PC-3 (cell line): ENCODE data around the gene GADD45G. TPM values are rescaled to one million over a fixed set of nuclear protein-coding genes. Genes with fewer than 3 reads are reported as not detected.

Experiments used
- ATAC-seq: fragments of 200-7000 bp; cut with Tn5 transposase; 2 replicates; pipeline ENCODE4 v1.9.1; 2020; ENCODE audit warnings: mild to moderate bottlenecking, moderate library complexity
- BruUV-seq: library from RNA; stranded (reverse); fragments of 400-500 nt; replicated peaks from 2 replicates; lab custom pipeline; 2021; lab: Mats Ljungman, UMichigan
- CTCF ChIA-PET: fragments of 300-600 bp; sonication (Branson Sonifier 250); formaldehyde crosslinking; loops from one replicate; lab custom pipeline; 2022; ENCODE audit warnings: antibody characterized with exemption; lab: Charles Lee
- POLR2A ChIA-PET: fragments of 300-600 bp; sonication (Branson Sonifier 250); formaldehyde crosslinking; loops from one replicate; lab custom pipeline; 2022; ENCODE audit warnings: antibody characterized with exemption; ENCODE audit not compliant: unreplicated experiment; lab: Charles Lee
- DNase-seq: peaks from one replicate; pipeline ENCODE4 v3.0.0-alpha.2; 2015
- H2AFZ ChIP-seq: fragments of 300-600 bp; sonication (generic); 2 replicates; pipeline ENCODE4 v1.6.0; 2016; ENCODE audit warnings: antibody characterized with exemption, low read length
- H3F3A ChIP-seq: fragments of 300-600 bp; sonication (generic); one replicate; pipeline ENCODE4 v1.6.0; 2017; ENCODE audit warnings: antibody characterized with exemption, low read length, control low read depth, mild to moderate bottlenecking; ENCODE audit not compliant: unreplicated experiment
- H3K27ac ChIP-seq: fragments of 300-600 bp; sonication (generic); 2 replicates; pipeline ENCODE4 v1.5.1; 2016; ENCODE audit warnings: mild to moderate bottlenecking, low read length
- H3K27me3 ChIP-seq: fragments of 300-600 bp; sonication (generic); 2 replicates; pipeline ENCODE4 v1.6.1; 2016; ENCODE audit warnings: low read length, mixed read lengths
- H3K36me3 ChIP-seq: fragments of 300-600 bp; sonication (generic); 2 replicates; pipeline ENCODE4 v1.6.1; 2016; ENCODE audit warnings: low read depth, mixed run types, low read length, mixed read lengths
- H3K4me1 ChIP-seq: fragments of 300-600 bp; sonication (generic); 2 replicates; pipeline ENCODE4 v1.5.1; 2016; ENCODE audit warnings: low read length; ENCODE audit not compliant: insufficient read depth
- H3K4me2 ChIP-seq: fragments of 300-600 bp; sonication (generic); 2 replicates; pipeline ENCODE4 v1.6.0; 2016; ENCODE audit warnings: low read length
- H3K4me3 ChIP-seq: fragments of 300-600 bp; sonication (generic); 2 replicates; pipeline ENCODE4 v1.5.1; 2016; ENCODE audit warnings: mild to moderate bottlenecking, low read length, mixed read lengths
- H3K79me2 ChIP-seq: fragments of 300-600 bp; sonication (generic); 2 replicates; pipeline ENCODE4 v1.6.1; 2017; ENCODE audit warnings: low read length, mixed read lengths
- H3K9ac ChIP-seq: fragments of 300-600 bp; sonication (generic); 2 replicates; pipeline ENCODE4 v1.6.0; 2016; ENCODE audit warnings: mild to moderate bottlenecking, low read length
- H3K9me2 ChIP-seq: fragments of 300-600 bp; sonication (generic); replicated peaks from 2 replicates; pipeline ENCODE4 v1.6.1; 2016; ENCODE audit warnings: mixed run types, low read length, mixed read lengths
- H3K9me3 ChIP-seq: fragments of 300-600 bp; sonication (generic); 2 replicates; pipeline ENCODE4 v1.6.1; 2016; ENCODE audit warnings: low read length, mixed read lengths
- H4K20me1 ChIP-seq: fragments of 300-600 bp; sonication (generic); 2 replicates; pipeline ENCODE4 v1.6.1; 2016; ENCODE audit warnings: low read length, mixed read lengths
- EZH2 ChIP-seq: fragments of 300-600 bp; sonication (generic); IDR thresholded peaks from one replicate; pipeline ENCODE4 v1.6.1; 2017; ENCODE audit warnings: antibody characterized with exemption, mild to moderate bottlenecking, low read length; ENCODE audit not compliant: unreplicated experiment
- EZH2phosphoT487 ChIP-seq: fragments of 300-600 bp; sonication (generic); IDR thresholded peaks from 2 replicates; pipeline ENCODE4 v1.6.1; 2018; ENCODE audit warnings: mild to moderate bottlenecking, antibody characterized with exemption, low read length, borderline replicate concordance
- intact Hi-C: fragments of 100-400 bp; cut with micrococcal nuclease; formaldehyde crosslinking; loops from 2 replicates; pipeline ENCODE4 v1.9.0; 2023
- total RNA-seq: library from RNA; depleted of rRNA; stranded (reverse); fragments of >200 nt; gene quantifications from 2 replicates; pipeline ENCODE4 v1.2.3, GENCODE V29; 2014
- TF ChIP-seq, protein P1 (sequence below): fragments of 300-600 bp; sonication (generic); conservative IDR thresholded peaks from 2 replicates; pipeline ENCODE4 v1.5.1; 2017; ENCODE audit warnings: antibody characterized with exemption, low read depth, mild to moderate bottlenecking, low read length

The GADD45G gene
- total RNA-seq, 1 experiment from 2014 or later, result 2.1 TPM

DNA sequence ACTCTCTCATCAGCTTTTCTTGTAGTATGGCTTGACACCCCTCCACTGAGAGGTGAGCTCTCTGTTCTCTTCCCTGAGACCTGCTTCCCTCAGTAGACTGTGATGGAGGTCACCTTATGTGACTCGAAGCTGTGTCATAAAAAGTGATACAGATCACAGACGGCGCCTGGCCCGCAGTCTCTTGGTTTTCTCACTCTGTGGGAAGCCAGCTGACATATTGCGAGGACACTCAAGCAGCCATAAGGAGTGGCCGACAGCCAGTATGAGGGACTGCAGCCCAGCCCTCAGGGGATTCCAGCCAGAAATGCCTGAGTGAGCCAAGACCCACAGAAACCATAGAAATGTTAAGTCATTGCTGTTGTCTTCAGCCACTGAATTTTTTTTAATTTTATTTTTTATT is 38.0 kb downstream of the GADD45G start:
- no peak overlapping the region for H2AFZ ChIP-seq
- DNase-seq, result no peak
- BruUV-seq, result no TSS peak
- no peak overlapping the region for H3K4me2 ChIP-seq
- ChIA-PET POLR2A (no interaction called here), CTCF (no interaction called here)
- H3F3A ChIP-seq, result no peaks in the 10 kb centered on the region
- no peak for TF ChIP-seq EZH2phosphoT487
- TF ChIP-seq EZH2, result no peak
- TF ChIP-seq, protein P1, sequence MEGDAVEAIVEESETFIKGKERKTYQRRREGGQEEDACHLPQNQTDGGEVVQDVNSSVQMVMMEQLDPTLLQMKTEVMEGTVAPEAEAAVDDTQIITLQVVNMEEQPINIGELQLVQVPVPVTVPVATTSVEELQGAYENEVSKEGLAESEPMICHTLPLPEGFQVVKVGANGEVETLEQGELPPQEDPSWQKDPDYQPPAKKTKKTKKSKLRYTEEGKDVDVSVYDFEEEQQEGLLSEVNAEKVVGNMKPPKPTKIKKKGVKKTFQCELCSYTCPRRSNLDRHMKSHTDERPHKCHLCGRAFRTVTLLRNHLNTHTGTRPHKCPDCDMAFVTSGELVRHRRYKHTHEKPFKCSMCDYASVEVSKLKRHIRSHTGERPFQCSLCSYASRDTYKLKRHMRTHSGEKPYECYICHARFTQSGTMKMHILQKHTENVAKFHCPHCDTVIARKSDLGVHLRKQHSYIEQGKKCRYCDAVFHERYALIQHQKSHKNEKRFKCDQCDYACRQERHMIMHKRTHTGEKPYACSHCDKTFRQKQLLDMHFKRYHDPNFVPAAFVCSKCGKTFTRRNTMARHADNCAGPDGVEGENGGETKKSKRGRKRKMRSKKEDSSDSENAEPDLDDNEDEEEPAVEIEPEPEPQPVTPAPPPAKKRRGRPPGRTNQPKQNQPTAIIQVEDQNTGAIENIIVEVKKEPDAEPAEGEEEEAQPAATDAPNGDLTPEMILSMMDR, result no peak
- H3K27ac ChIP-seq, result no peak overlapping the region
- H3K27me3 ChIP-seq, result peaks cover 25% of the 10 kb centered on the region; the same call in 1 of the 2 replicates
- H3K36me3 ChIP-seq, result no peaks in the 10 kb centered on the region
- no peak overlapping the region for H3K9ac ChIP-seq
- H4K20me1 ChIP-seq, result no peaks in the 10 kb centered on the region
- H3K79me2 ChIP-seq, result no peaks in the 10 kb centered on the region
- H3K4me3 ChIP-seq, result no peak overlapping the region
- H3K9me2 ChIP-seq, result no peaks in the 10 kb centered on the region
- H3K9me3 ChIP-seq, result no peaks in the 10 kb centered on the region
- intact Hi-C loops, result no loop called here
- H3K4me1 ChIP-seq, result no peaks in the 10 kb centered on the region
- ATAC-seq, result no peak

DNA sequence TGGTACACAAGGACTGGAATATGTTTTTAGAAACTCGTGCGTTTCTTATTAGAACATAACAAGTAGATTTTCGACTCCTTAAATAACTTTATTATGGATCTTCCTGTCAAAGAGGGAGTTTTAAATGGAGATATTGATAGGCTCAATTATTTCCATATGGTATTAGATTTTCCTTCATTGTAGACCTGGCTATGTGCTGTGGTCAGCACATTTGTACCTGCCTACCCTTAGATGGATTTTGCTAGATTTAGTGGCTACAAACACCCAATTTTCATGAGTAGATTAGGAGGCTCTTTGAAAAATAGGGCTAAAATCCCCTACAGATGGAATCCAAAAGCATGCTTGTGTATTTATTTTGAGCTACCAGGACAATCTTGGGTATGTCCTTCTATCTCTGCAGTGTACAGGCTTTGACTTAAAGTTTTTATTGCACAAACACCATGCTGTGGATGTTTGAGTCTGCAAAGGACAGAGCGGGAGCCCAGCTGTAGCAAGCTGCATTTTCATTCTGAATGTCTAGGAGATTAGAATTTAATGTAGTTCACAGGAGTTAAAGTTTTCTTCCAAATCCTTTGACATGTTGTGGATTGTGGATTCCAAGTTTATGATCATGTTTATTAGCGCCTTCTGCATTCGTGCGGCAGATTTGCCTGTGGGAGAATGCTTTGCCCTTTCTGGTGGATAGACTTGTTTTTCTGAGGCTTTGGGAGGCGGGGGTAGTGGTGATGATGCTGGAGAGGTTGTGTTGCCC is 41.6 kb downstream of the GADD45G start:
- H2AFZ ChIP-seq, result no peak overlapping the region
- H3K9ac ChIP-seq, result no peak overlapping the region
- intact Hi-C loops, result no loop called here
- no peaks in the 10 kb centered on the region for H3F3A ChIP-seq
- no peaks in the 10 kb centered on the region for H3K9me2 ChIP-seq
- H3K27me3 ChIP-seq, result peaks cover 27% of the 10 kb centered on the region; the same call in 1 of the 2 replicates
- no peaks in the 10 kb centered on the region for H3K79me2 ChIP-seq
- no peaks in the 10 kb centered on the region for H3K4me1 ChIP-seq
- H3K9me3 ChIP-seq, result no peaks in the 10 kb centered on the region
- no TSS peak for BruUV-seq
- H4K20me1 ChIP-seq, result no peaks in the 10 kb centered on the region
- H3K27ac ChIP-seq, result no peak overlapping the region
- H3K4me3 ChIP-seq, result no peak overlapping the region
- H3K36me3 ChIP-seq, result no peaks in the 10 kb centered on the region
- DNase-seq, result no peak
- H3K4me2 ChIP-seq, result no peak overlapping the region
- TF ChIP-seq, protein P1, result no peak
- TF ChIP-seq EZH2phosphoT487 (no peak), EZH2 (no peak)
- ChIA-PET POLR2A (no interaction called here), CTCF (no interaction called here)
- ATAC-seq, result no peak
